A549 (cell line): ENCODE data around the gene SF1.

ENCODE experiments used
- CEBPB ChIP-seq, 2 experiments: fragments of >200 bp in 1 of 2; sonication (Bioruptor Twin) in 1 of 2; formaldehyde crosslinking in 1 of 2; IDR thresholded peaks; 2 replicates each; pipeline ENCODE4 v1.6.1; 2012 to 2016
- CHD2 ChIP-seq: fragments of 150-350 bp; IDR thresholded peaks from 2 replicates; pipeline ENCODE4 v1.6.1; 2014; ENCODE audit warnings: low read length; ENCODE audit not compliant: partially characterized antibody
- EP300 ChIP-seq, 2 experiments: fragments of >200 bp; sonication (Bioruptor Twin); formaldehyde crosslinking; IDR thresholded peaks; 2 replicates in 1 of 2; 3 replicates in 1 of 2; pipeline ENCODE4 v1.6.1; 2016 to 2017
- JUN ChIP-seq, 2 experiments: fragments of >200 bp; sonication (Bioruptor Twin); formaldehyde crosslinking; IDR thresholded peaks; 2 replicates in 1 of 2; 3 replicates in 1 of 2; pipeline ENCODE4 v1.6.1; 2016 to 2017
- TF ChIP-seq, protein P1 (sequence below): fragments of >200 bp; sonication (Bioruptor Twin); formaldehyde crosslinking; IDR thresholded peaks from 3 replicates; pipeline ENCODE4 v1.5.1; 2016

GRCh38 chr11:64774144-64774543 is 4.2 kb downstream of the SF1 start:
- TF ChIP-seq, protein P1, sequence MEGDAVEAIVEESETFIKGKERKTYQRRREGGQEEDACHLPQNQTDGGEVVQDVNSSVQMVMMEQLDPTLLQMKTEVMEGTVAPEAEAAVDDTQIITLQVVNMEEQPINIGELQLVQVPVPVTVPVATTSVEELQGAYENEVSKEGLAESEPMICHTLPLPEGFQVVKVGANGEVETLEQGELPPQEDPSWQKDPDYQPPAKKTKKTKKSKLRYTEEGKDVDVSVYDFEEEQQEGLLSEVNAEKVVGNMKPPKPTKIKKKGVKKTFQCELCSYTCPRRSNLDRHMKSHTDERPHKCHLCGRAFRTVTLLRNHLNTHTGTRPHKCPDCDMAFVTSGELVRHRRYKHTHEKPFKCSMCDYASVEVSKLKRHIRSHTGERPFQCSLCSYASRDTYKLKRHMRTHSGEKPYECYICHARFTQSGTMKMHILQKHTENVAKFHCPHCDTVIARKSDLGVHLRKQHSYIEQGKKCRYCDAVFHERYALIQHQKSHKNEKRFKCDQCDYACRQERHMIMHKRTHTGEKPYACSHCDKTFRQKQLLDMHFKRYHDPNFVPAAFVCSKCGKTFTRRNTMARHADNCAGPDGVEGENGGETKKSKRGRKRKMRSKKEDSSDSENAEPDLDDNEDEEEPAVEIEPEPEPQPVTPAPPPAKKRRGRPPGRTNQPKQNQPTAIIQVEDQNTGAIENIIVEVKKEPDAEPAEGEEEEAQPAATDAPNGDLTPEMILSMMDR = no peak
- TF ChIP-seq EP300 (IDR thresholded peaks at IDR 0.05) = no peak
- no peak for TF ChIP-seq CEBPB (IDR thresholded peaks at IDR 0.05)
- no peak for TF ChIP-seq JUN (IDR thresholded peaks at IDR 0.05)
- TF ChIP-seq CHD2 = no peak
